ENCODE data around the gene OAS3.

OAS3 gene

DNA sequence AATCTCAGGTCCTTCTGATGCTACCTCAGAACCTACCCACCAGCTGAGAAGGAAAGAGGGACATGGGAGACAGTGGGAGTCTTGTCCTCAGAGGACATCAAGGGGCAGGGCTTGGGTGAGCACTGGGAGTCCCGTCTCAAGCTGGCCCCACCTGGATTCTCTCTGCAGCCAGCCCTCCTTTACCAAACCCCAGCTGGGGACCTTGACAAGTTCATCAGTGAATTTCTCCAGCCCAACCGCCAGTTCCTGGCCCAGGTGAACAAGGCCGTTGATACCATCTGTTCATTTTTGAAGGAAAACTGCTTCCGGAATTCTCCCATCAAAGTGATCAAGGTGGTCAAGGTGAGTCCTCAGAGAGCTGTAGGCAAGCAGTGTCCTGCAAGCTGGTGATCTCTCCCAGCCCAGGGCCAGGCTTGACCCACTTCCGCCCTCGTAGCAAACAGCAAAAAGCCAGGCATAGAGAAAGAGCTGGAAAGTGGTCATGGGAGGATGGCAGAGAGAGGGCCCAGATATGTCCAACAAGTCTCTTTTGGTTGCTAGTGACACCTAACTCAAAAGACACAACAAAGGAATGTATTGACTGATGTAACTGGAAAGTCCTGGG is 25.9 kb downstream of the OAS3 start:
- no peak overlapping the region for H3K14ac ChIP-seq (ENCODE audit: low read length)
- no peaks in the 10 kb centered on the region for H3K79me2 ChIP-seq (ENCODE audit: control insufficient read depth, insufficient read depth, low read length, poor library complexity)
- H3K36me3 ChIP-seq (ENCODE audit: control insufficient read depth in 1 of 2, insufficient read depth in 2 of 2, low read length in 2 of 2): no peaks in the 10 kb centered on the region
- H2AFZ ChIP-seq (ENCODE audit: insufficient read depth, low read length, poor library complexity): no peak overlapping the region
- no peaks in the 10 kb centered on the region for H3K27me3 ChIP-seq (ENCODE audit: insufficient read depth, low read length)
- H3K4me3 ChIP-seq (ENCODE audit: low read depth, low read length): no peak overlapping the region
- no peak overlapping the region for H3K9ac ChIP-seq (ENCODE audit: low read length)
- no CpG with 5 or more reads among the region's 6 CpGs for WGBS (ENCODE audit: extremely low coverage, insufficient coverage, insufficient read length)
- H4K8ac ChIP-seq (ENCODE audit: low read depth, low read length): no peak overlapping the region
- peaks cover 3% of the 10 kb centered on the region for H3K9me3 ChIP-seq (ENCODE audit: insufficient read depth, low read depth, low read length)
- H2BK12ac ChIP-seq (ENCODE audit: low read length): no peak overlapping the region
- no peak overlapping the region for H3K4ac ChIP-seq (ENCODE audit: low read depth, low read length)
- no peak overlapping the region for H3K4me2 ChIP-seq (ENCODE audit: low read length)
- no peaks in the 10 kb centered on the region for H3K79me1 ChIP-seq (ENCODE audit: low read length)
- H2AK5ac ChIP-seq (ENCODE audit: low read length): no peak overlapping the region
- no peak overlapping the region for H4K12ac ChIP-seq (ENCODE audit: low read depth, low read length)
- H3K27ac ChIP-seq (ENCODE audit: low read depth, low read length): no peak overlapping the region
- H3K23ac ChIP-seq (ENCODE audit: low read length): no peak overlapping the region
- no peaks in the 10 kb centered on the region for H3K4me1 ChIP-seq (ENCODE audit: control insufficient read depth in 1 of 2, insufficient read depth in 2 of 2, low read length in 2 of 2)
- H2BK5ac ChIP-seq (ENCODE audit: low read depth, low read length, poor library complexity): no peak overlapping the region
- no peak overlapping the region for H4K91ac ChIP-seq (ENCODE audit: low read depth, low read length)
- no peak overlapping the region for H3K18ac ChIP-seq (ENCODE audit: low read length)
- H2BK120ac ChIP-seq (ENCODE audit: insufficient read depth, low read length, poor library complexity): no peak overlapping the region
- no peak for DNase-seq

DNA sequence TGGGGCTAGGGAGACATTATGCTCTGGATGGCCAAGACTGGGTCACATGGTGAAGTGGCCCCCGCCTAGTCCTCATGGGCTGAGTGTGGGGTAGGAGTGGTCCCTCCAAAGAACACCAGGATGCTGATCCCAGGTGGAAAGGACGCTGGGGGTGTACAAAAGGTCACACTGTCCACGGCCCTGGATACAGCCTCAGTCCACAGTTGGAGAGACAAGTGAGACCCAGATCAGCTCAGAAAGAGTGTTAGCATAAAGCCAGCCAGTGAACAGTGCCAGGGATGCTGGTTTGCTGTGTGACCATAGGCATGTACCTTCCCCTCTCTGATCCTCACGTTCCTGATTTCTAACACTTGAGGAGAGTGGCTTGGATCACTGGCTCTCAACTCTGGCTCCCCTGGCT is 26.6 kb downstream of the OAS3 start:
- no peak overlapping the region for H3K4me2 ChIP-seq (ENCODE audit: low read length)
- no peak overlapping the region for H4K8ac ChIP-seq (ENCODE audit: low read depth, low read length)
- H3K14ac ChIP-seq (ENCODE audit: low read length): no peak overlapping the region
- no peak overlapping the region for H3K23ac ChIP-seq (ENCODE audit: low read length)
- H3K27ac ChIP-seq (ENCODE audit: low read depth, low read length): no peak overlapping the region
- H4K91ac ChIP-seq (ENCODE audit: low read depth, low read length): no peak overlapping the region
- H2BK120ac ChIP-seq (ENCODE audit: insufficient read depth, low read length, poor library complexity): no peak overlapping the region
- H3K4me3 ChIP-seq (ENCODE audit: low read depth, low read length): no peak overlapping the region
- H3K79me2 ChIP-seq (ENCODE audit: control insufficient read depth, insufficient read depth, low read length, poor library complexity): no peaks in the 10 kb centered on the region
- no peak for DNase-seq
- H2BK12ac ChIP-seq (ENCODE audit: low read length): no peak overlapping the region
- H2AFZ ChIP-seq (ENCODE audit: insufficient read depth, low read length, poor library complexity): no peak overlapping the region
- no peaks in the 10 kb centered on the region for H3K27me3 ChIP-seq (ENCODE audit: insufficient read depth, low read length)
- no peak overlapping the region for H3K18ac ChIP-seq (ENCODE audit: low read length)
- H3K36me3 ChIP-seq (ENCODE audit: control insufficient read depth in 1 of 2, insufficient read depth in 2 of 2, low read length in 2 of 2): no peaks in the 10 kb centered on the region
- WGBS (ENCODE audit: extremely low coverage, insufficient coverage, insufficient read length): no CpG with 5 or more reads among the region's 4 CpGs
- no peak overlapping the region for H2BK5ac ChIP-seq (ENCODE audit: low read depth, low read length, poor library complexity)
- no peak overlapping the region for H3K9ac ChIP-seq (ENCODE audit: low read length)
- H2AK5ac ChIP-seq (ENCODE audit: low read length): no peak overlapping the region
- no peak overlapping the region for H4K12ac ChIP-seq (ENCODE audit: low read depth, low read length)
- no peaks in the 10 kb centered on the region for H3K4me1 ChIP-seq (ENCODE audit: control insufficient read depth in 1 of 2, insufficient read depth in 2 of 2, low read length in 2 of 2)
- no peaks in the 10 kb centered on the region for H3K79me1 ChIP-seq (ENCODE audit: low read length)
- peaks cover 3% of the 10 kb centered on the region for H3K9me3 ChIP-seq (ENCODE audit: insufficient read depth, low read depth, low read length)
- no peak overlapping the region for H3K4ac ChIP-seq (ENCODE audit: low read depth, low read length)

DNA sequence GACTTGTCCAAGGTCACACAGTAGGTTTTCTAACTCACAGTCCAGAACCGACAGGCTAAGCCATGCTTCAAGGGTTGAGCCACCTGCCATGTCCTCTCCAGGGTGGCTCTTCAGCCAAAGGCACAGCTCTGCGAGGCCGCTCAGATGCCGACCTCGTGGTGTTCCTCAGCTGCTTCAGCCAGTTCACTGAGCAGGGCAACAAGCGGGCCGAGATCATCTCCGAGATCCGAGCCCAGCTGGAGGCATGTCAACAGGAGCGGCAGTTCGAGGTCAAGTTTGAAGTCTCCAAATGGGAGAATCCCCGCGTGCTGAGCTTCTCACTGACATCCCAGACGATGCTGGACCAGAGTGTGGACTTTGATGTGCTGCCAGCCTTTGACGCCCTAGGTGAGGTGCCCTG is 27.4 kb downstream of the OAS3 start:
- no peaks in the 10 kb centered on the region for H3K79me2 ChIP-seq (ENCODE audit: control insufficient read depth, insufficient read depth, low read length, poor library complexity)
- no peaks in the 10 kb centered on the region for H3K27me3 ChIP-seq (ENCODE audit: insufficient read depth, low read length)
- H2BK120ac ChIP-seq (ENCODE audit: insufficient read depth, low read length, poor library complexity): no peak overlapping the region
- no peak overlapping the region for H3K9ac ChIP-seq (ENCODE audit: low read length)
- H3K4me2 ChIP-seq (ENCODE audit: low read length): no peak overlapping the region
- DNase-seq: no peak
- no peak overlapping the region for H3K23ac ChIP-seq (ENCODE audit: low read length)
- no peak overlapping the region for H3K4me3 ChIP-seq (ENCODE audit: low read depth, low read length)
- no peak overlapping the region for H3K18ac ChIP-seq (ENCODE audit: low read length)
- H2BK12ac ChIP-seq (ENCODE audit: low read length): no peak overlapping the region
- no peak overlapping the region for H2AFZ ChIP-seq (ENCODE audit: insufficient read depth, low read length, poor library complexity)
- no peaks in the 10 kb centered on the region for H3K4me1 ChIP-seq (ENCODE audit: control insufficient read depth in 1 of 2, insufficient read depth in 2 of 2, low read length in 2 of 2)
- WGBS (ENCODE audit: extremely low coverage, insufficient coverage, insufficient read length): no CpG with 5 or more reads among the region's 15 CpGs
- no peak overlapping the region for H3K14ac ChIP-seq (ENCODE audit: low read length)
- no peak overlapping the region for H2BK5ac ChIP-seq (ENCODE audit: low read depth, low read length, poor library complexity)
- H2AK5ac ChIP-seq (ENCODE audit: low read length): no peak overlapping the region
- no peak overlapping the region for H4K8ac ChIP-seq (ENCODE audit: low read depth, low read length)
- no peaks in the 10 kb centered on the region for H3K36me3 ChIP-seq (ENCODE audit: control insufficient read depth in 1 of 2, insufficient read depth in 2 of 2, low read length in 2 of 2)
- H4K91ac ChIP-seq (ENCODE audit: low read depth, low read length): no peak overlapping the region
- no peak overlapping the region for H3K27ac ChIP-seq (ENCODE audit: low read depth, low read length)
- no peaks in the 10 kb centered on the region for H3K79me1 ChIP-seq (ENCODE audit: low read length)
- H3K4ac ChIP-seq (ENCODE audit: low read depth, low read length): no peak overlapping the region
- H4K12ac ChIP-seq (ENCODE audit: low read depth, low read length): no peak overlapping the region
- H3K9me3 ChIP-seq (ENCODE audit: insufficient read depth, low read depth, low read length): peaks cover 3% of the 10 kb centered on the region

DNA sequence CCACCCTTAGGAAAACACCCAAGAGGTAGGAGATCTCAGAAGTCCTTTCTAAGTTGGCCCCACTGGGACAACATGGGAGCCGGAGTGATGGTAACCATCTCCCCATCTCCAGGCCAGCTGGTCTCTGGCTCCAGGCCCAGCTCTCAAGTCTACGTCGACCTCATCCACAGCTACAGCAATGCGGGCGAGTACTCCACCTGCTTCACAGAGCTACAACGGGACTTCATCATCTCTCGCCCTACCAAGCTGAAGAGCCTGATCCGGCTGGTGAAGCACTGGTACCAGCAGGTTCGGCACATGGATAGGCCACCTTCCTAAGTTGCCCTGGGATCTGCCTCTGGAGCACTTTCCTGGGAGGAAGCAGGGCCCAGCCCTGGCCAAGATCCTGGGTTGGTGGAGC is 29.0 kb downstream of the OAS3 start:
- no peaks in the 10 kb centered on the region for H3K27me3 ChIP-seq (ENCODE audit: insufficient read depth, low read length)
- no peak overlapping the region for H2BK12ac ChIP-seq (ENCODE audit: low read length)
- H2AK5ac ChIP-seq (ENCODE audit: low read length): no peak overlapping the region
- no peak overlapping the region for H3K4me2 ChIP-seq (ENCODE audit: low read length)
- no peak overlapping the region for H3K18ac ChIP-seq (ENCODE audit: low read length)
- no peak for DNase-seq
- H3K9me3 ChIP-seq (ENCODE audit: insufficient read depth, low read depth, low read length): no peaks in the 10 kb centered on the region
- H3K9ac ChIP-seq (ENCODE audit: low read length): no peak overlapping the region
- no CpG with 5 or more reads among the region's 9 CpGs for WGBS (ENCODE audit: extremely low coverage, insufficient coverage, insufficient read length)
- no peak overlapping the region for H3K23ac ChIP-seq (ENCODE audit: low read length)
- H3K4ac ChIP-seq (ENCODE audit: low read depth, low read length): no peak overlapping the region
- no peaks in the 10 kb centered on the region for H3K79me1 ChIP-seq (ENCODE audit: low read length)
- no peak overlapping the region for H3K14ac ChIP-seq (ENCODE audit: low read length)
- H4K8ac ChIP-seq (ENCODE audit: low read depth, low read length): no peak overlapping the region
- H4K12ac ChIP-seq (ENCODE audit: low read depth, low read length): no peak overlapping the region
- H3K4me3 ChIP-seq (ENCODE audit: low read depth, low read length): no peak overlapping the region
- no peaks in the 10 kb centered on the region for H3K36me3 ChIP-seq (ENCODE audit: control insufficient read depth in 1 of 2, insufficient read depth in 2 of 2, low read length in 2 of 2)
- no peak overlapping the region for H4K91ac ChIP-seq (ENCODE audit: low read depth, low read length)
- no peaks in the 10 kb centered on the region for H3K79me2 ChIP-seq (ENCODE audit: control insufficient read depth, insufficient read depth, low read length, poor library complexity)
- H2BK5ac ChIP-seq (ENCODE audit: low read depth, low read length, poor library complexity): no peak overlapping the region
- no peak overlapping the region for H2AFZ ChIP-seq (ENCODE audit: insufficient read depth, low read length, poor library complexity)
- H3K4me1 ChIP-seq (ENCODE audit: control insufficient read depth in 1 of 2, insufficient read depth in 2 of 2, low read length in 2 of 2): no peaks in the 10 kb centered on the region
- no peak overlapping the region for H2BK120ac ChIP-seq (ENCODE audit: insufficient read depth, low read length, poor library complexity)
- no peak overlapping the region for H3K27ac ChIP-seq (ENCODE audit: low read depth, low read length)
